ENCODE measurements around the gene GCGR. TPM values are rescaled to one million over a fixed set of nuclear protein-coding genes. Genes with fewer than 3 reads are reported as not detected.
"Not testable (repeated sequence)": the region's sequence is repeated elsewhere in the genome, so short reads cannot be mapped to it uniquely, and the experiment has no call there.

GCGR gene
- total RNA-seq, 1 experiment from 2014 or later: not detected

GRCh38 chr17:81825841-81826466 lies 22.0 kb downstream of the GCGR start:
- no peak for DNase-seq (ENCODE audit: low read depth)
- in situ Hi-C loops (cut with HindIII; ENCODE audit: low pct_unique_long_range_greater_than_20kb, low sequenced_read_pairs): no loop called here

DNA sequence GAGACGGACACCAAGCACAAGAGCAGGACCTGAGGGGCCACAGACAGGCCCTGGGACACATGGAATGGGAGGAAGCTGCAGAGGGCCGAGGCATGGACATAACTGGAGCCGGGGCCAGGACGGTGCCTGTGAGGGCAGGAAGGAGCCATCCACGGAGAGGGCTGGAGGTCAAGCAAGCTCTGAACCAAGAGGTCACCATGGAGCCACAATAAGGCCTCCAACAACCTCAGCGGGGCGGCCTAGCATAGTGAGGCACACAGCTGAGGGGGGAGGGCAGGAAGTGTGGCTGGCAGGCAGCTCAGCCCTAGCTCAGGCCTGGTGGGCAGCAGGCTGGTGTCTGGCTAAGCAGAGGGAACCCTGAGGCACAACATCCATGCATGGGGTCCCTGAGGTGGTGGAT lies 24.7 kb downstream of the GCGR start:
- in situ Hi-C loops (cut with HindIII; ENCODE audit: low pct_unique_long_range_greater_than_20kb, low sequenced_read_pairs): no loop called here
- no peak for DNase-seq (ENCODE audit: low read depth)

DNA sequence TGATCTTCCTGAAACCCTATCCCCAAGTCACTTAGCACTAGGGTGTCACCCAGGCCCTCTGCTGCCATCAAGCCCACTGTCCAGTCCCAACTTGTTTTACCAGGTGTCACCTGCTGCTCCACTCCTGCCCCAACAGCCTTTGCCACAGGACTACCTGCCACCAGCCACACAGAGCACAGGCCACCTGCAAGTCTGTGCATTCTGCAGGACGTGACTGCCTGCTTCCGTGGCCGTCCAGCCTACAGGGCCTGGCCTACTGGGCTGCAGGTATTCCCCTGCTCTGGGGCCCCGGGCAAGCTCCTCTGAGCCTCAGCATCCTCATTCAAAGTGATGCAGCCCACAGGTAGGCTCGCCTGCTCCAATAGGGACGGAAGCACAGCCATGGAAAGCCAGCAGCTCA lies 25.9 kb downstream of the GCGR start:
- no peak for DNase-seq (ENCODE audit: low read depth)
- in situ Hi-C loops (cut with HindIII; ENCODE audit: low pct_unique_long_range_greater_than_20kb, low sequenced_read_pairs): no loop called here

DNA sequence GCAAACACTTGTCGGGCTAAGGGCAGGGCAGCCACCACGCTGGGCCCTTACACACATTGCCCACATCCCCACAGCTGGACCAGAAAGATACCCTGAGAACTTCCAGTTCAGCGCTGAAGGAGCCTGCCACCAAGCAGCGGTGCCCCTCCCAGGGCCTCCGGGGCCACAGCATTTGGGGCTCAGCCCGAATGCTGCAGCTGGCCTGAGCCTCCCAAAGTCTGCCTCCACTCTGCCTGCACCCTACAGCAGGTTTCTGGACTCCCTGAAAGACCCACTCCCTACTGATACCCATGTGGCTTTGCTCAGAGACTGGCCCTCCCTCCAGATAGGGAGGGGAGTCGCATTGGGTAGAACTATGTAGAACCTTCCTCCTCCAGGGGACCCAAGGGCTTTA lies 27.6 kb downstream of the GCGR start:
- DNase-seq (ENCODE audit: low read depth): no peak
- in situ Hi-C loops (cut with HindIII; ENCODE audit: low pct_unique_long_range_greater_than_20kb, low sequenced_read_pairs): no loop called here

- in situ Hi-C loops (cut with HindIII; ENCODE audit: low pct_unique_long_range_greater_than_20kb, low sequenced_read_pairs): no loop called here
- DNase-seq (ENCODE audit: low read depth): no peak
These were observed 28.1 kb downstream of the GCGR start for GRCh38 chr17:81831957-81832607.

DNA sequence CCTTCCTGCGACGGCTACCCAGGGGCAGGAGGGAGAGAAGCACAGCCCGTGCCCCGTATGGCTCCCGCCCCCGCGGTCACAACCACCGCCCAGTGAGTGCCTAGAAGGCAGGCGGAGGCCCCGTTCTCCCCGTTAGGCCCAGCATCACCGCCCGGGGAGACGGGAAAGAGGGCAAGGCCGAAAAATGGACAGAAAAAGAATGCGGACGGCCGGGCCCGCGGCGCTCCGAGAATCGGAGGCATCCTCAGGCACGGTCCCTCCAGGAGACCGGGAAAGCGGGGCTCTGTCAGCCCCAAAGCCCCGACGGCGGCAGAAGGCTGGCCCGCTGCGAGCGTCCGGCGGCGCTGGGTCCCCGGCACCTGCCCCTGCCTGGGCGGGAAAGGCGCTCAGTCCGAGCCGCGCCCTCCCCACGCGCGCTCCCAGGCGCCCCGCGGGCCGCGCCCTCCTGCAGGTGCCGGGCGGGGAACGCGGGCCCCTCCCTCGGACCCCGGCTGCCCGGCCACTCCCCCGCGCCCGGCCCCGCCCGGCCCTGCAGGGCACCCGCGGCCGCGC lies 28.7 kb downstream of the GCGR start:
- in situ Hi-C loops (cut with HindIII; ENCODE audit: low pct_unique_long_range_greater_than_20kb, low sequenced_read_pairs): no loop called here
- DNase-seq (ENCODE audit: low read depth): peak; percentile 56

DNA sequence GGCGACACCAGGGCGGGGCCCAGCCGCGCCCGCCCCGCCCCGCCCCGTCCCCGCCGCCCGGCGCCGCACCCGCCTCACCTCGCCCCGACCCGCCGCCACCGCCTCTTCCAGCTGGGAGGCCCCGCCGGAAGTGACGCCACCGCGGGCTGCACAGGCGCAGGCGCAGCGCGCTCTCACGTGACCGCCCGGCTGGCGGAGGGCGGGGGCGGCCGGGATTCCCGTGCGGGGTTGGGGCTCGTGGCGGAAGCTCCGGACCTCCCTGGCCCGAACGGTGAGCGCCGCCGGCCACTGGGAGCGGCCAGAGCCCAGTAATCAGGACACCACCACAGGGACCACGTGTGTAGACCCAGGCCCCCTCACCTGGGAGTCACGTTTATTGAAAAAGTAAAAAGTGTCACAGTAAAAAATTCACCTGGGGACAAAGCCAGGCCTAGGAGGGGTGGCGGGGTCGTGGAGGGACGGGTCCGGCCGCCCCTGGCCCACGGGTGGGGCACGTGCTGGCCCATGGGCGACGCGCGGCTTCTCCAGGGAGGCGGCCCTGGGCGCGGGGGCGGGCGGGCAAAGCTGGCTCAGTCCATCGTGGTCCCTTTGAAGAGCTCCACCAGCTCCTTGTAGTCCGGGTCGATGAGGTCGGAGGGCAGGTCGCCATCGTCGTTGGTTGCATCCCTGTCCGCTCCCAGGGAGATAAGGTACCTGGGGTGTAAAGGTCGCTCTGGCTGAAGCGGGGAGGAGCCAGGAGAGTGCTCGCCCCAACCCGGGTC lies 29.4 kb downstream of the GCGR start, which contains the start of gene MCRIP1:
MCRIP1 (minus strand) TSS at position 132 of the 761 bp plus-strand sequence. CDS start 8,785 bp downstream, outside the sequence.
- peak; percentile 84 for DNase-seq (ENCODE audit: low read depth)
- in situ Hi-C loops (cut with HindIII; ENCODE audit: low pct_unique_long_range_greater_than_20kb, low sequenced_read_pairs): no loop called here

GRCh38 chr17:81833921-81834830 lies 30.2 kb downstream of the GCGR start:
- DNase-seq (ENCODE audit: low read depth): no peak
- in situ Hi-C loops (cut with HindIII; ENCODE audit: low pct_unique_long_range_greater_than_20kb, low sequenced_read_pairs): no loop called here

- no peak for DNase-seq (ENCODE audit: low read depth)
- in situ Hi-C loops (cut with HindIII; ENCODE audit: low pct_unique_long_range_greater_than_20kb, low sequenced_read_pairs): no loop called here
These were observed 30.9 kb downstream of the GCGR start, which contains the start of gene PPP1R27 for GRCh38 chr17:81834831-81835267. Gene PPP1R27 (minus strand): TSS chr17:81835050. CDS start chr17:81834953, 97 bp downstream.

- in situ Hi-C loops (cut with HindIII; ENCODE audit: low pct_unique_long_range_greater_than_20kb, low sequenced_read_pairs): no loop called here
These were observed 33.7 kb downstream of the GCGR start for GRCh38 chr17:81837641-81838040.

DNA sequence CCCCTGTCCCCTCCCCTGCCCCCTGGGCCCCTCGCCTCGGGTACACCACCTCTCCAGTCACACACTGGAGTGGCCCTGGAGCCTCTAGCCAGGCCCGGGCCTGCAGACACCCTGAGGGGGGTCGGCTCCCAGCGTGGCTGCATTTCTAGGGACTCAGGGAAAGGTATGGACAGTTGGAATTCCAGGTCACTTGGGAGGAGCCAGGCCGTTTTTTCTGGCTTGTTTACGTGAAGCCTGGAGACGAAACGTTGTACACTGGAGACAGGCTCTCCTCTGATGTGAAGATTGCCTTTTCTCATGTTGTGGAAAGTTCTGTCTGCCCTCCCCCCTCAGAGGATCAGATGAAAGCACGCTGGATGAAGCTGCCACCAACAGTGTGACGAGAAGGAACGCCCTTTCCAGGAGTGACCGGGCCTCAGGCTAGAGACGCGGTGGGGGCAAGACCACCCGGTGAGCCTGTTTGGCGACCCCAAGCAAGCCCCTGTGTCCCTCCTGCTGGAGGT lies 34.9 kb downstream of the GCGR start:
- no peak for DNase-seq (ENCODE audit: low read depth)
- in situ Hi-C loops (cut with HindIII; ENCODE audit: low pct_unique_long_range_greater_than_20kb, low sequenced_read_pairs): no loop called here

More at GRCh38 chr17:81837641-81838040, 33.7 kb downstream of the GCGR start:
- DNase-seq (ENCODE audit: low read depth): no peak

GRCh38 chr17:81839301-81839700 lies 35.4 kb downstream of the GCGR start:
- no peak for DNase-seq (ENCODE audit: low read depth)
- in situ Hi-C loops (cut with HindIII; ENCODE audit: low pct_unique_long_range_greater_than_20kb, low sequenced_read_pairs): no loop called here

DNA sequence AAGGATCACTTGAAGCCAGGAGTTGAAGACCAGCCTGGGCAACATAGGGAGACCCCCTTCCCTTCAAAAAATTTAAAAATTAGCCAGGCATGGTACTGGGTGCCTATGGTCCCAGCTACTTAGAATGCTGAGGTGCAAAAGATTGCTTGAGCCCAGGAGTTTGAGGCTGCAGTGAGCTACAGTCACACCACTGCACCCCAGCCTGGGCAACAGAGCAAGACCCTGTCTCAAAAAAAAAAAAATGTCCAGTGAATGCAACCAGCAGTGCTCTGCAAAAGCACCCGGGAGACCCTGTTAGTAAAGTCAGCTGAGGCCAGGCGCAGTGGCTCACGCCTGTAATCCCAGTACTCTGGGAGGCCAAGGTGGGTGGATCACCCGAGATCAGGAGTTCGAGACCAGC lies 36.1 kb downstream of the GCGR start:
- in situ Hi-C loops (cut with HindIII; ENCODE audit: low pct_unique_long_range_greater_than_20kb, low sequenced_read_pairs); DNase-seq (ENCODE audit: low read depth): not testable (repeated sequence)

GRCh38 chr17:81840826-81841778 lies 37.2 kb downstream of the GCGR start:
- in situ Hi-C loops (cut with HindIII; ENCODE audit: low pct_unique_long_range_greater_than_20kb, low sequenced_read_pairs): no loop called here
- DNase-seq (ENCODE audit: low read depth): no peak

GRCh38 chr17:81841866-81842265 lies 37.9 kb downstream of the GCGR start:
- no peak for DNase-seq (ENCODE audit: low read depth)
- in situ Hi-C loops (cut with HindIII; ENCODE audit: low pct_unique_long_range_greater_than_20kb, low sequenced_read_pairs): no loop called here

GRCh38 chr17:81842378-81842724 lies 38.4 kb downstream of the GCGR start:
- in situ Hi-C loops (cut with HindIII; ENCODE audit: low pct_unique_long_range_greater_than_20kb, low sequenced_read_pairs): no loop called here
- no peak for DNase-seq (ENCODE audit: low read depth)
